Gastrocnemius medialis (tissue), 4 donors: Measurements from ENCODE around the gene CBX6. TPM values are rescaled to one million over a fixed set of nuclear protein-coding genes. Genes with fewer than 3 reads are reported as not detected.
A peak's percentile ranks its signal among the peaks of the same experiment; 100 is the strongest.

Experiments
- ATAC-seq, 2 donors: fragments of 150-250 bp; one replicate each; pipeline ENCODE4 v1.9.1; 2016
- DNase-seq, 2 donors: peaks; one replicate each; pipeline ENCODE4 v3.0.0-alpha.2; 2019
- H3K27ac ChIP-seq, 4 donors: fragments of 200-600 bp; sonication (generic); 1 replicate in 1 of 4; 2 replicates in 3 of 4; pipeline ENCODE4 v1.5.1; 2016 to 2018; ENCODE audit warnings: mild to moderate bottlenecking in 2 of 4, moderate library complexity in 1 of 4
- H3K27me3 ChIP-seq, 3 donors: fragments of 200-600 bp; sonication (generic) in 2 of 3; 1 replicate in 1 of 3; 2 replicates in 2 of 3; pipeline versions ENCODE4 v1.5.1 to v1.6.0; 2016 to 2019; ENCODE audit warnings: mild to moderate bottlenecking in 1 of 3, moderate library complexity in 1 of 3
- H3K36me3 ChIP-seq, 2 donors: fragments of 200-600 bp; sonication (generic) in 1 of 2; one replicate each; pipeline ENCODE4 v1.5.1; 2017 to 2018
- H3K4me1 ChIP-seq, 2 donors: fragments of 200-600 bp; sonication (generic) in 1 of 2; one replicate each; pipeline ENCODE4 v1.5.1; 2016 to 2017; ENCODE audit warnings: mild to moderate bottlenecking in 2 of 2
- H3K4me3 ChIP-seq, 4 donors: fragments of 200-600 bp; sonication (generic) in 3 of 4; 1 replicate in 1 of 4; 2 replicates in 3 of 4; pipeline ENCODE4 v1.5.1; 2016 to 2019; ENCODE audit warnings: mild to moderate bottlenecking in 2 of 4
- H3K9me3 ChIP-seq, 3 donors: fragments of 200-600 bp; sonication (generic) in 2 of 3; 1 replicate in 1 of 3; 2 replicates in 2 of 3; pipeline ENCODE4 v1.5.1; 2016 to 2019
- CTCF ChIP-seq, 5 experiments: fragments of 450-650 bp in 3 of 5; fragments of 200-600 bp in 2 of 5; sonication (generic) in 2 of 5; IDR thresholded peaks in 4 of 5; conservative IDR thresholded peaks in 1 of 5; 1 replicate in 4 of 5; 2 replicates in 1 of 5; pipeline ENCODE4 v1.5.1; 2016 to 2019; ENCODE audit warnings: antibody characterized with exemption in 5 of 5, mild to moderate bottlenecking in 3 of 5, moderate library complexity in 3 of 5
- POLR2A ChIP-seq, 2 donors: fragments of 450-650 bp; IDR thresholded peaks; one replicate each; pipeline ENCODE4 v1.6.1; 2017; ENCODE audit warnings: antibody characterized with exemption in 2 of 2, mild to moderate bottlenecking in 2 of 2, moderate library complexity in 2 of 2
- in situ Hi-C, 4 donors: fragments of 200-750 bp; cut with MboI; loops; one replicate each; pipeline versions ENCODE4 v1.15.0 to v1.8.0; 2017; ENCODE audit warnings: low sequenced_read_pairs in 4 of 4
- intact Hi-C: fragments of 100-400 bp; cut with DNase I; formaldehyde crosslinking; loops from one replicate; pipeline ENCODE4 v1.15.1; 2023; ENCODE audit warnings: low total_unique reads
- total RNA-seq, 4 donors: library from RNA; depleted of rRNA; stranded (reverse); fragments of >200 nt; gene quantifications; one replicate each; pipeline versions ENCODE4 v1.1.0 to v1.2.3, GENCODE V29; 2016

CBX6 gene
- total RNA-seq, 4 donors from 2014 or later: 8.4 to 21.5 (median 17.7) TPM

- Histone ChIP-seq H3K4me3 (no peak overlapping the region), H3K36me3 (no peaks in the 10 kb centered on the region), H3K27me3 (peaks cover 0 to 7% (median 3%) of the 10 kb centered on the region in 3 donors), H3K9me3 (no peaks in the 10 kb centered on the region), H3K27ac (no peak overlapping the region), H3K4me1 (no peaks in the 10 kb centered on the region)
- TF ChIP-seq POLR2A (IDR thresholded peaks at IDR 0.05) (no peak), CTCF (IDR thresholded peaks at IDR 0.05 in 4 of 5, conservative IDR thresholded peaks at IDR 0.05 in 1 of 5) (no peak)
- intact Hi-C loops (no loop called here), in situ Hi-C loops (no loop called here)
- ATAC-seq (no peak), DNase-seq (no peak)
These were observed 43.8 kb downstream of the CBX6 start for GRCh38 chr22:38828191-38828590.

- intact Hi-C loops: no loop called here
- H3K36me3 ChIP-seq: no peaks in the 10 kb centered on the region
- H3K27me3 ChIP-seq: peaks cover 0 to 7% (median 3%) of the 10 kb centered on the region in 3 donors
- no peaks in the 10 kb centered on the region for H3K4me1 ChIP-seq
- DNase-seq (no peak), ATAC-seq (no peak)
- no peaks in the 10 kb centered on the region for H3K9me3 ChIP-seq
- TF ChIP-seq POLR2A (IDR thresholded peaks at IDR 0.05) (no peak), CTCF (IDR thresholded peaks at IDR 0.05 in 4 of 5, conservative IDR thresholded peaks at IDR 0.05 in 1 of 5) (no peak)
- no peak overlapping the region for H3K27ac ChIP-seq
- in situ Hi-C loops: no loop called here
- H3K4me3 ChIP-seq: no peak overlapping the region
These were observed 44.5 kb downstream of the CBX6 start for GRCh38 chr22:38827510-38827909.

- Histone ChIP-seq H3K4me1 (no peaks in the 10 kb centered on the region), H3K9me3 (no peaks in the 10 kb centered on the region), H3K36me3 (no peaks in the 10 kb centered on the region), H3K4me3 (no peak overlapping the region), H3K27ac (no peak overlapping the region), H3K27me3 (peaks cover 0 to 7% (median 3%) of the 10 kb centered on the region in 3 donors)
- intact Hi-C loops: no loop called here
- in situ Hi-C loops: no loop called here
- TF ChIP-seq CTCF (IDR thresholded peaks at IDR 0.05 in 4 of 5, conservative IDR thresholded peaks at IDR 0.05 in 1 of 5): no peak
- no peak for TF ChIP-seq POLR2A (IDR thresholded peaks at IDR 0.05)
- DNase-seq: no peak
- ATAC-seq: no peak
These were observed 45.2 kb downstream of the CBX6 start for GRCh38 chr22:38826801-38827200.

- Histone ChIP-seq H3K36me3 (no peaks in the 10 kb centered on the region), H3K9me3 (no peaks in the 10 kb centered on the region), H3K4me1 (no peaks in the 10 kb centered on the region), H3K4me3 (no peak overlapping the region), H3K27me3 (peaks cover 2 to 7% (median 3%) of the 10 kb centered on the region in 3 donors), H3K27ac (no peak overlapping the region)
- in situ Hi-C loops: no loop called here
- no peak for ATAC-seq
- intact Hi-C loops: no loop called here
- TF ChIP-seq CTCF (IDR thresholded peaks at IDR 0.05 in 4 of 5, conservative IDR thresholded peaks at IDR 0.05 in 1 of 5): no peak
- TF ChIP-seq POLR2A (IDR thresholded peaks at IDR 0.05): no peak
- DNase-seq: no peak
These were observed 45.6 kb downstream of the CBX6 start for GRCh38 chr22:38826386-38826785.

- Histone ChIP-seq H3K27ac (no peak overlapping the region), H3K27me3 (peaks cover 0 to 7% (median 2%) of the 10 kb centered on the region in 3 donors), H3K4me1 (no peaks in the 10 kb centered on the region), H3K4me3 (no peak overlapping the region), H3K36me3 (no peaks in the 10 kb centered on the region), H3K9me3 (no peaks in the 10 kb centered on the region)
- intact Hi-C loops: no loop called here
- ATAC-seq: peak in 1 of 2 donors; percentile 36
- no peak for TF ChIP-seq POLR2A (IDR thresholded peaks at IDR 0.05)
- TF ChIP-seq CTCF (IDR thresholded peaks at IDR 0.05 in 4 of 5, conservative IDR thresholded peaks at IDR 0.05 in 1 of 5): no peak
- no peak for DNase-seq
- in situ Hi-C loops: no loop called here
These were observed 47.4 kb downstream of the CBX6 start for GRCh38 chr22:38824585-38824984.
